ENCODE measurements around the gene GPR150.

The GPR150 gene

GRCh38 chr5:95669540-95669939 is 49.7 kb downstream of the GPR150 start:
- peak; percentile 13 for DNase-seq (ENCODE audit: low read depth)
- TF ChIP-seq CTCF (IDR thresholded peaks at IDR 0.05; ENCODE audit: insufficient read depth, low read depth, low read length, missing control alignments), result no peak
- H3K4me3 ChIP-seq (ENCODE audit: low read length), result no peak overlapping the region

GRCh38 chr5:95669985-95670384 is 50.1 kb downstream of the GPR150 start:
- H3K4me3 ChIP-seq (ENCODE audit: low read length), result no peak overlapping the region
- TF ChIP-seq CTCF (IDR thresholded peaks at IDR 0.05; ENCODE audit: insufficient read depth, low read depth, low read length, missing control alignments), result no peak
- DNase-seq (ENCODE audit: low read depth), result no peak

- no peak overlapping the region for H3K4me3 ChIP-seq (ENCODE audit: low read length)
- TF ChIP-seq CTCF (IDR thresholded peaks at IDR 0.05; ENCODE audit: insufficient read depth, low read depth, low read length, missing control alignments), result no peak
- no peak for DNase-seq (ENCODE audit: low read depth)
These were observed 50.7 kb downstream of the GPR150 start for GRCh38 chr5:95670568-95670967.

Data from epithelial cell of esophagus (primary cell).